Stimulated activated naive CD4-positive, alpha-beta T cell treated with Interleukin-2 at 50 U/mL for 16 hours (primary cell): Measurements from ENCODE around the gene ASXL2.

Experiments
- DNase-seq: peaks from one replicate; lab custom pipeline; 2025; lab: John Stamatoyannopoulos, UW

ASXL2 gene

GRCh38 chr2:25799301-25799700 lies 79.0 kb downstream of the ASXL2 start:
- no peak for DNase-seq

GRCh38 chr2:25797620-25798488 lies 80.4 kb downstream of the ASXL2 start:
- peak; percentile 12 for DNase-seq

- DNase-seq, result no peak
These were observed 83.6 kb downstream of the ASXL2 start for GRCh38 chr2:25794544-25795276.

- DNase-seq, result peak; percentile 56
These were observed 88.1 kb downstream of the ASXL2 start for GRCh38 chr2:25790074-25790790.

GRCh38 chr2:25788457-25788856 lies 89.8 kb downstream of the ASXL2 start:
- no peak for DNase-seq

- no peak for DNase-seq
These were observed 91.3 kb downstream of the ASXL2 start for GRCh38 chr2:25787020-25787419.

GRCh38 chr2:25784404-25784803 lies 93.9 kb downstream of the ASXL2 start:
- no peak for DNase-seq

GRCh38 chr2:25777077-25777476 lies 101.2 kb downstream of the ASXL2 start:
- no peak for DNase-seq

GRCh38 chr2:25772078-25772477 lies 106.2 kb downstream of the ASXL2 start:
- DNase-seq, result no peak

- DNase-seq, result no peak
These were observed 114.7 kb downstream of the ASXL2 start for GRCh38 chr2:25763575-25763974.

GRCh38 chr2:25760297-25760696 lies 118.0 kb downstream of the ASXL2 start:
- no peak for DNase-seq

GRCh38 chr2:25758348-25758747 lies 119.9 kb downstream of the ASXL2 start:
- no peak for DNase-seq

- DNase-seq, result no peak
These were observed 120.4 kb downstream of the ASXL2 start for GRCh38 chr2:25757906-25758305.

- no peak for DNase-seq
These were observed 121.8 kb downstream of the ASXL2 start for GRCh38 chr2:25756536-25756935.

GRCh38 chr2:25749676-25750075 lies 128.6 kb downstream of the ASXL2 start:
- no peak for DNase-seq

- no peak for DNase-seq
These were observed 134.2 kb downstream of the ASXL2 start for GRCh38 chr2:25744055-25744454.

- no peak for DNase-seq
These were observed 135.0 kb downstream of the ASXL2 start for GRCh38 chr2:25743132-25743830.

- no peak for DNase-seq
These were observed 135.8 kb downstream of the ASXL2 start for GRCh38 chr2:25742501-25742900.

- DNase-seq, result no peak
These were observed 137.4 kb downstream of the ASXL2 start for GRCh38 chr2:25740810-25741381.

GRCh38 chr2:25738383-25739343 lies 139.6 kb downstream of the ASXL2 start:
- no peak for DNase-seq
